SK-N-SH (cell line): ENCODE measurements around the gene C12orf56. TPM values are rescaled to one million over a fixed set of nuclear protein-coding genes. Genes with fewer than 3 reads are reported as not detected.

Experiments
- CTCF ChIA-PET: fragments of 300-600, 350-600 bp; formaldehyde crosslinking; extraction: SDS; loops from one replicate; lab custom pipeline; 2021; lab: Yijun Ruan, JAX
- POLR2A ChIA-PET: fragments of 350-600 bp; sonication (Branson Sonifier 250); formaldehyde crosslinking; extraction: SDS; loops from one replicate; lab custom pipeline; 2020; ENCODE audit warnings: antibody characterized with exemption, inconsistent platforms; lab: Yijun Ruan, JAX
- DNase-seq: peaks from one replicate; pipeline ENCODE4 v3.0.0; 2012
- H2AFZ ChIP-seq: fragments of 200-600 bp; sonication (generic); 2 replicates; pipeline ENCODE4 v1.8.1; 2016; ENCODE audit warnings: antibody characterized with exemption, mild to moderate bottlenecking, low read depth
- H3F3A ChIP-seq: fragments of 200-600 bp; sonication (generic); replicated peaks from 2 replicates; pipeline ENCODE3; 2016; ENCODE audit warnings: antibody characterized with exemption, mild to moderate bottlenecking; ENCODE audit not compliant: insufficient read depth
- H3K27ac ChIP-seq, 2 experiments: fragments of 200-500 bp in 1 of 2; fragments of 200-600 bp in 1 of 2; sonication (Bioruptor generic) in 1 of 2; sonication (generic), shearing (Covaris generic) in 1 of 2; 2 replicates each; pipeline versions ENCODE4 v1.5.1 to v1.6.1; 2014 to 2016; ENCODE audit warnings: low read depth in 2 of 2, inconsistent platforms in 1 of 2, low read length in 1 of 2, mild to moderate bottlenecking in 1 of 2, mixed read lengths in 1 of 2
- H3K27me3 ChIP-seq: fragments of 200-600 bp; sonication (generic), shearing (Covaris generic); 2 replicates; pipeline ENCODE4 v1.6.1; 2016; ENCODE audit warnings: mixed run types; ENCODE audit not compliant: insufficient read depth
- H3K36me3 ChIP-seq, 2 experiments: fragments of 200-500 bp in 1 of 2; fragments of 200-600 bp in 1 of 2; sonication (Bioruptor generic) in 1 of 2; sonication (generic) in 1 of 2; replicated peaks in 1 of 2; 2 replicates each; pipeline versions ENCODE3 to v1.5.1; 2014 to 2016; ENCODE audit warnings: low read length in 1 of 2, mild to moderate bottlenecking in 1 of 2; ENCODE audit not compliant: insufficient read depth in 2 of 2, control insufficient read depth in 1 of 2
- H3K4me1 ChIP-seq, 2 experiments: fragments of 200-500 bp in 1 of 2; fragments of 200-600 bp in 1 of 2; sonication (Bioruptor generic) in 1 of 2; sonication (generic), shearing (Covaris generic) in 1 of 2; 2 replicates each; pipeline versions ENCODE4 v1.5.1 to v1.6.1; 2014 to 2016; ENCODE audit warnings: low read depth in 1 of 2, low read length in 1 of 2, mixed run types in 1 of 2; ENCODE audit not compliant: insufficient read depth in 2 of 2, control insufficient read depth in 1 of 2
- H3K4me2 ChIP-seq: fragments of 200-600 bp; sonication (generic), shearing (Covaris generic); 2 replicates; pipeline ENCODE4 v1.6.1; 2017; ENCODE audit warnings: mixed run types
- H3K4me3 ChIP-seq, 2 experiments: fragments of 200-500 bp in 1 of 2; fragments of 200-600 bp in 1 of 2; sonication (Bioruptor generic) in 1 of 2; sonication (generic), shearing (Covaris generic) in 1 of 2; 2 replicates each; pipeline versions ENCODE4 v1.5.1 to v1.8.1; 2014 to 2016; ENCODE audit warnings: low read depth in 2 of 2, inconsistent platforms in 1 of 2, low read length in 1 of 2, mild to moderate bottlenecking in 1 of 2, mixed read lengths in 1 of 2, moderate library complexity in 1 of 2
- H3K79me2 ChIP-seq: fragments of 200-600 bp; sonication (generic); 2 replicates; pipeline ENCODE4 v1.8.1; 2017; ENCODE audit warnings: mild to moderate bottlenecking; ENCODE audit not compliant: insufficient read depth
- H3K9ac ChIP-seq: fragments of 200-600 bp; sonication (generic); 2 replicates; pipeline ENCODE4 v1.6.1; 2017; ENCODE audit warnings: mixed run types
- H3K9me2 ChIP-seq: fragments of 200-600 bp; sonication (generic); 2 replicates; pipeline ENCODE4 v1.6.1; 2017; ENCODE audit warnings: mixed run types
- H3K9me3 ChIP-seq: fragments of 200-600 bp; sonication (generic); 2 replicates; pipeline ENCODE4 v1.6.1; 2017; ENCODE audit warnings: mixed run types, mild to moderate bottlenecking, moderate library complexity
- H4K20me1 ChIP-seq: fragments of 200-600 bp; sonication (generic); 2 replicates; pipeline ENCODE4 v1.6.1; 2017; ENCODE audit warnings: mild to moderate bottlenecking, mixed run types; ENCODE audit not compliant: insufficient read depth
- ELF1 ChIP-seq: IDR thresholded peaks from 2 replicates; pipeline ENCODE4 v1.4.0; 2012
- EZH2phosphoT487 ChIP-seq: fragments of 200-600 bp; sonication (generic); IDR thresholded peaks from 2 replicates; pipeline ENCODE4 v1.6.1; 2017; ENCODE audit warnings: low read depth, mixed run types, mild to moderate bottlenecking, antibody characterized with exemption, moderate library complexity, borderline replicate concordance
- FOXM1 ChIP-seq: IDR thresholded peaks from 2 replicates; pipeline ENCODE4 v1.4.0; 2012; ENCODE audit warnings: low read depth, mild to moderate bottlenecking
- GATA2 ChIP-seq: sonication (generic); formaldehyde crosslinking; IDR thresholded peaks from 2 replicates; pipeline ENCODE4 v1.5.0; 2020; ENCODE audit warnings: mild to moderate bottlenecking, missing genetic modification reagents
- JUND ChIP-seq: IDR thresholded peaks from 2 replicates; pipeline ENCODE4 v1.4.0; 2012
- MEF2A ChIP-seq: IDR thresholded peaks from 2 replicates; pipeline ENCODE4 v1.4.0; 2012; ENCODE audit warnings: low read depth, borderline replicate concordance
- MXI1 ChIP-seq: IDR thresholded peaks from 2 replicates; pipeline ENCODE4 v1.6.1; 2012; ENCODE audit warnings: mild to moderate bottlenecking, low read depth, low read length, improper control_type of control experiment
- POLR2AphosphoS5 ChIP-seq: IDR thresholded peaks from 2 replicates; pipeline ENCODE4 v1.6.1; 2012; ENCODE audit warnings: low read depth, low read length
- RCOR1 ChIP-seq: fragments of 150-350 bp; IDR thresholded peaks from 2 replicates; pipeline ENCODE4 v1.6.1; 2017; ENCODE audit warnings: antibody characterized with exemption, low read length
- SIN3A ChIP-seq: IDR thresholded peaks from 2 replicates; pipeline ENCODE4 v1.6.1; 2012; ENCODE audit warnings: low read depth, mild to moderate bottlenecking, low read length, moderate library complexity, borderline replicate concordance
- TEAD4 ChIP-seq: IDR thresholded peaks from 2 replicates; pipeline ENCODE4 v1.4.0; 2012; ENCODE audit warnings: mild to moderate bottlenecking, borderline replicate concordance; ENCODE audit not compliant: insufficient read depth
- WGBS: methylation state at CpG from one replicate; pipeline ENCODE4 v1.1.6; 2017; ENCODE audit warnings: low lambda C conversion rate; 5-methylcytosine and 5-hydroxymethylcytosine counted together
- polyA plus RNA-seq, 3 experiments: library from polyadenylated mRNA; depleted of rRNA; stranded (reverse); fragments of >200 nt; gene quantifications; 2 replicates each; pipeline ENCODE4 v1.2.3, GENCODE V29; 2012
- TF ChIP-seq, protein P1 (sequence below): fragments of 200-600 bp; sonication (generic); IDR thresholded peaks from 2 replicates; pipeline ENCODE4 v1.6.1; 2017; ENCODE audit warnings: antibody characterized with exemption, mild to moderate bottlenecking, moderate library complexity
- TF ChIP-seq, protein P2 (sequence below): fragments of 150-350 bp; IDR thresholded peaks from 2 replicates; pipeline ENCODE4 v1.6.1; 2017; ENCODE audit warnings: antibody characterized with exemption, low read length, low read depth, borderline replicate concordance
- TF ChIP-seq, protein P3 (sequence below): IDR thresholded peaks from 2 replicates; pipeline ENCODE4 v1.6.1; 2012; ENCODE audit warnings: mild to moderate bottlenecking, low read depth, low read length, moderate library complexity

C12orf56 gene
- polyA plus RNA-seq, 1 of the 3 experiments (the other 2 are of a cell fraction) = not detected

DNA sequence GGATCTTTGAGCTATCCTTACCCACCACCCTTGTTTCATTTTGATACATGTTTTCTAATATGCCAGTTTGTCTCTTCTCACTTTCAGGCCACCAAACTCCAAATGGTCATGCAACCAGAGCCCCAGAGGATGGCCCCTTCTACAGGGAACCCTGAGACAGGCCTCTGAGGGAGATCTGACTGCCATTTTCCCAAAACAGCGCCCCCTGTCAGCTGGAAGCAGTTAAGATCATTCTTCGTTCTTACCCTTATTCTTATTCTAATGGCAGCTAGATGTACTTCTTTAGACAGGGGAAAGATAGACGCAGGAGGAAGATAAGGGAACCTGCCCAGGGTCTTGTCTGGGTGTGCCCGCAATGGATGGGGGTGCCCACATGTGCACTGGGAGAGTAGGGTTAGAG is 38.4 kb downstream of the C12orf56 start:
- WGBS = 27% methylated on average over 4 of the region's 4 CpGs
- Histone ChIP-seq H3K9me2 (no peaks in the 10 kb centered on the region), H3K27ac (no peak overlapping the region), H3K4me2 (no peak overlapping the region), H3K27me3 (no peaks in the 10 kb centered on the region), H3F3A (no peaks in the 10 kb centered on the region), H4K20me1 (no peaks in the 10 kb centered on the region), H3K79me2 (no peaks in the 10 kb centered on the region), H3K4me1 (no peaks in the 10 kb centered on the region), H2AFZ (no peak overlapping the region), H3K9ac (no peak overlapping the region), H3K9me3 (no peaks in the 10 kb centered on the region), H3K36me3 (no peaks in the 10 kb centered on the region), H3K4me3 (no peak overlapping the region)
- CTCF ChIA-PET = interaction anchor here (0.6 kb wide), 1 partner anchor 28 kb away, joined by 3 read pairs; no protein-coding TSS in a partner anchor
- no peak for DNase-seq
- no peak for TF ChIP-seq JUND
- TF ChIP-seq, protein P1, sequence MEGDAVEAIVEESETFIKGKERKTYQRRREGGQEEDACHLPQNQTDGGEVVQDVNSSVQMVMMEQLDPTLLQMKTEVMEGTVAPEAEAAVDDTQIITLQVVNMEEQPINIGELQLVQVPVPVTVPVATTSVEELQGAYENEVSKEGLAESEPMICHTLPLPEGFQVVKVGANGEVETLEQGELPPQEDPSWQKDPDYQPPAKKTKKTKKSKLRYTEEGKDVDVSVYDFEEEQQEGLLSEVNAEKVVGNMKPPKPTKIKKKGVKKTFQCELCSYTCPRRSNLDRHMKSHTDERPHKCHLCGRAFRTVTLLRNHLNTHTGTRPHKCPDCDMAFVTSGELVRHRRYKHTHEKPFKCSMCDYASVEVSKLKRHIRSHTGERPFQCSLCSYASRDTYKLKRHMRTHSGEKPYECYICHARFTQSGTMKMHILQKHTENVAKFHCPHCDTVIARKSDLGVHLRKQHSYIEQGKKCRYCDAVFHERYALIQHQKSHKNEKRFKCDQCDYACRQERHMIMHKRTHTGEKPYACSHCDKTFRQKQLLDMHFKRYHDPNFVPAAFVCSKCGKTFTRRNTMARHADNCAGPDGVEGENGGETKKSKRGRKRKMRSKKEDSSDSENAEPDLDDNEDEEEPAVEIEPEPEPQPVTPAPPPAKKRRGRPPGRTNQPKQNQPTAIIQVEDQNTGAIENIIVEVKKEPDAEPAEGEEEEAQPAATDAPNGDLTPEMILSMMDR = peak; percentile 22; the same call in 1 of the 2 replicates
- POLR2A ChIA-PET = no interaction called here

DNA sequence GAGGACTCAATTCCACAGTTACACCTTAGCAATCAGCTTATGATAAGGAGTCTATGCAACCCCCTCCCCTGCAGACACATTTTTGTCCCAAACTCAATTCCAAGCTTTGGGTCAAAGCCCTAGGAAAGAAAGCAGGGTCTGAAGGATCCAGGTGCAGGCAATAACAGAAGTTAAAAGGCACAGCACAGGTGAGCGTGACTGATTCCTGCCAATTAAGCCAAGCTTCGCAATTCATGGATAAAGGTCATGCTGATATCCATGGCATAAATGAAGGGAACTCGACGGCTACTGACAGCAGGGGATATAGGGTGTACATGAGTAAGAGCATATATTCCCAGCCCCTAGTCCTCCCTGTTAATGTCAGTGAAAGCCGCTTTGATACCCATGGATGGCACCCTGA is 39.3 kb downstream of the C12orf56 start:
- H3K4me2 ChIP-seq = no peak overlapping the region
- no peak for TF ChIP-seq MXI1
- TF ChIP-seq ELF1 = no peak
- TF ChIP-seq, protein P2, sequence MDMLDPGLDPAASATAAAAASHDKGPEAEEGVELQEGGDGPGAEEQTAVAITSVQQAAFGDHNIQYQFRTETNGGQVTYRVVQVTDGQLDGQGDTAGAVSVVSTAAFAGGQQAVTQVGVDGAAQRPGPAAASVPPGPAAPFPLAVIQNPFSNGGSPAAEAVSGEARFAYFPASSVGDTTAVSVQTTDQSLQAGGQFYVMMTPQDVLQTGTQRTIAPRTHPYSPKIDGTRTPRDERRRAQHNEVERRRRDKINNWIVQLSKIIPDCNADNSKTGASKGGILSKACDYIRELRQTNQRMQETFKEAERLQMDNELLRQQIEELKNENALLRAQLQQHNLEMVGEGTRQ = no peak
- TF ChIP-seq SIN3A = no peak
- no peak for TF ChIP-seq POLR2AphosphoS5
- TF ChIP-seq, all 33 proteins: peak for 0
- DNase-seq = no peak
- Histone ChIP-seq H3K36me3 (no peaks in the 10 kb centered on the region), H3K4me3 (no peak overlapping the region), H4K20me1 (no peaks in the 10 kb centered on the region), H2AFZ (no peak overlapping the region), H3K27ac (no peak overlapping the region), H3K9me2 (no peaks in the 10 kb centered on the region), H3K27me3 (no peaks in the 10 kb centered on the region), H3K9me3 (no peaks in the 10 kb centered on the region), H3K4me1 (no peaks in the 10 kb centered on the region), H3K9ac (no peak overlapping the region), H3F3A (no peaks in the 10 kb centered on the region), H3K79me2 (no peaks in the 10 kb centered on the region)
- CTCF ChIA-PET = interaction anchor here (1.2 kb wide), 1 partner anchor 29 kb away, joined by 4 read pairs; no protein-coding TSS in a partner anchor
- POLR2A ChIA-PET = no interaction called here
- 43% methylated on average over 5 of the region's 5 CpGs for WGBS

DNA sequence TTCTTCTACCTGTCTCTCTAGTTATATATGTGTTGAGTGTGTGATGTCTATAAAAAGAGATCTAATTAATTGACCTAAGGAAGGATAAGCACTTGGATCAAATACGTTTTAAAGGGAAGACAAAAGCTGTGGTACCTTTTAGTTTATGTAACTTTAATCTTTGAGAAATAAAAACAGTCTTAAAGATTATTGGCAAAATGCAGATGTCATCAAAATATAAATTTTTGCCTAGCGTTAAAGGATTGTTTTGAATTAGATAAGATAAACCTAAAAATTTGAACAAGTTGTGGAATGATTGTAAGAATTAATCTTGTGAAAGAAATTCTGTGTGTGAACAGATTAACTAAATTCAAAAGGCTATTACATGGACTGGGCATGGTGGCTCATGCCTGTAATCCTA is 42.9 kb downstream of the C12orf56 start:
- ChIA-PET CTCF (no interaction called here), POLR2A (no interaction called here)
- no peaks in the 10 kb centered on the region for H3K79me2 ChIP-seq
- DNase-seq = no peak
- no peak overlapping the region for H3K9ac ChIP-seq
- no peaks in the 10 kb centered on the region for H3K9me2 ChIP-seq
- 19% methylated on average over 2 of the region's 2 CpGs for WGBS
- no peak overlapping the region for H3K27ac ChIP-seq
- TF ChIP-seq, protein P3, sequence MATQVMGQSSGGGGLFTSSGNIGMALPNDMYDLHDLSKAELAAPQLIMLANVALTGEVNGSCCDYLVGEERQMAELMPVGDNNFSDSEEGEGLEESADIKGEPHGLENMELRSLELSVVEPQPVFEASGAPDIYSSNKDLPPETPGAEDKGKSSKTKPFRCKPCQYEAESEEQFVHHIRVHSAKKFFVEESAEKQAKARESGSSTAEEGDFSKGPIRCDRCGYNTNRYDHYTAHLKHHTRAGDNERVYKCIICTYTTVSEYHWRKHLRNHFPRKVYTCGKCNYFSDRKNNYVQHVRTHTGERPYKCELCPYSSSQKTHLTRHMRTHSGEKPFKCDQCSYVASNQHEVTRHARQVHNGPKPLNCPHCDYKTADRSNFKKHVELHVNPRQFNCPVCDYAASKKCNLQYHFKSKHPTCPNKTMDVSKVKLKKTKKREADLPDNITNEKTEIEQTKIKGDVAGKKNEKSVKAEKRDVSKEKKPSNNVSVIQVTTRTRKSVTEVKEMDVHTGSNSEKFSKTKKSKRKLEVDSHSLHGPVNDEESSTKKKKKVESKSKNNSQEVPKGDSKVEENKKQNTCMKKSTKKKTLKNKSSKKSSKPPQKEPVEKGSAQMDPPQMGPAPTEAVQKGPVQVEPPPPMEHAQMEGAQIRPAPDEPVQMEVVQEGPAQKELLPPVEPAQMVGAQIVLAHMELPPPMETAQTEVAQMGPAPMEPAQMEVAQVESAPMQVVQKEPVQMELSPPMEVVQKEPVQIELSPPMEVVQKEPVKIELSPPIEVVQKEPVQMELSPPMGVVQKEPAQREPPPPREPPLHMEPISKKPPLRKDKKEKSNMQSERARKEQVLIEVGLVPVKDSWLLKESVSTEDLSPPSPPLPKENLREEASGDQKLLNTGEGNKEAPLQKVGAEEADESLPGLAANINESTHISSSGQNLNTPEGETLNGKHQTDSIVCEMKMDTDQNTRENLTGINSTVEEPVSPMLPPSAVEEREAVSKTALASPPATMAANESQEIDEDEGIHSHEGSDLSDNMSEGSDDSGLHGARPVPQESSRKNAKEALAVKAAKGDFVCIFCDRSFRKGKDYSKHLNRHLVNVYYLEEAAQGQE = no peak
- TF ChIP-seq FOXM1 (no peak), GATA2 (CRISPR knock-in tag) (no peak), MEF2A (no peak), RCOR1 (no peak), EZH2phosphoT487 (no peak), TEAD4 (no peak)
- no peak overlapping the region for H3K4me2 ChIP-seq
- no peaks in the 10 kb centered on the region for H3K4me1 ChIP-seq
- no peak overlapping the region for H2AFZ ChIP-seq
- no peaks in the 10 kb centered on the region for H4K20me1 ChIP-seq
- H3K27me3 ChIP-seq = no peaks in the 10 kb centered on the region
- no peaks in the 10 kb centered on the region for H3K36me3 ChIP-seq
- H3K9me3 ChIP-seq = no peaks in the 10 kb centered on the region
- no peak overlapping the region for H3K4me3 ChIP-seq
- no peaks in the 10 kb centered on the region for H3F3A ChIP-seq
